ENCODE results near the gene EDEM3. TPM values are rescaled to one million over a fixed set of nuclear protein-coding genes. Genes with fewer than 3 reads are reported as not detected.

Gene EDEM3
- total and polyA plus RNA-seq, 9 of the 15 experiments (the other 6 are each of a cell fraction or from before 2014, with no cell fraction given), result 15.8 to 46.6 (median 28.0) TPM

DNA sequence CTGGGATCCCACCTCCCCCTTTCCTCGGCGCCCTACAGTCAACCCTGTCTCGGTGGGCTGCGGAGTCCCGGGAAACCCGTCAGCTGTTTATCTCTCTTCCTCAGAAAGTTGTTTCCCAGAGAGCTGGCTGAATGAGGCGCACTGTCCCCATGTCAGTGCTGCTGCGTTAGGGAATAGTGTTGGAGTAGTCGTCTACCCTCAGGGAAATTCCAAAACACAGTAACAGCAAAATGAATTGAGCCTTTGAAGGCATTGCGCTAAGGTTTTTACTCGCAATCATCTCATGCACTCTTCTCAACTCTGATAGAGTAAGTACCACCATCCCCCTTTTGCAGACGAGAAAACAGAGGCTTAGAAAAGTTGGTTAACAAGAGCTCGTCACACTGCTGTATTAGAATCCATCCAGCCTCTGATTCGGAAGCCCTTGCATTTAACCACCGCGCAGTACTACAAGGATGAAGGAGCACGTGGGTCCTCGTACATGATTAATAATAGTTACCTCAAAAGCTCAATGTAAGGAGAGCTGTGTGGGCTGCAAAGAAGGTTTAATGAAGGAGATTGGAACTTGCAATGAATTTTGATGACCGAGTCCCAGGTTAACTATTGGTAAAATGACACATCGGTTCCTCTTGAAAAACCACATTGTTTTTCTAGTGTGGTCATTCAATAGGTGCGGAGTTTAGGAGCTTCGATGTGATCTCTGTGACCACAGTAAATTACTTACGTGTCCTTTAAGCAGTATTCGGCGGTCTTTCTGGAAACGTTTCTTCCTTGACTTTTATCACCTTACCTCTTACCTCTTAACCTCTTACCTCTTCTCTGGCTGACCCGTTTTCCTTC, 788 bp upstream of the EDEM3 start (continued):
- TF ChIP-seq, protein P1, sequence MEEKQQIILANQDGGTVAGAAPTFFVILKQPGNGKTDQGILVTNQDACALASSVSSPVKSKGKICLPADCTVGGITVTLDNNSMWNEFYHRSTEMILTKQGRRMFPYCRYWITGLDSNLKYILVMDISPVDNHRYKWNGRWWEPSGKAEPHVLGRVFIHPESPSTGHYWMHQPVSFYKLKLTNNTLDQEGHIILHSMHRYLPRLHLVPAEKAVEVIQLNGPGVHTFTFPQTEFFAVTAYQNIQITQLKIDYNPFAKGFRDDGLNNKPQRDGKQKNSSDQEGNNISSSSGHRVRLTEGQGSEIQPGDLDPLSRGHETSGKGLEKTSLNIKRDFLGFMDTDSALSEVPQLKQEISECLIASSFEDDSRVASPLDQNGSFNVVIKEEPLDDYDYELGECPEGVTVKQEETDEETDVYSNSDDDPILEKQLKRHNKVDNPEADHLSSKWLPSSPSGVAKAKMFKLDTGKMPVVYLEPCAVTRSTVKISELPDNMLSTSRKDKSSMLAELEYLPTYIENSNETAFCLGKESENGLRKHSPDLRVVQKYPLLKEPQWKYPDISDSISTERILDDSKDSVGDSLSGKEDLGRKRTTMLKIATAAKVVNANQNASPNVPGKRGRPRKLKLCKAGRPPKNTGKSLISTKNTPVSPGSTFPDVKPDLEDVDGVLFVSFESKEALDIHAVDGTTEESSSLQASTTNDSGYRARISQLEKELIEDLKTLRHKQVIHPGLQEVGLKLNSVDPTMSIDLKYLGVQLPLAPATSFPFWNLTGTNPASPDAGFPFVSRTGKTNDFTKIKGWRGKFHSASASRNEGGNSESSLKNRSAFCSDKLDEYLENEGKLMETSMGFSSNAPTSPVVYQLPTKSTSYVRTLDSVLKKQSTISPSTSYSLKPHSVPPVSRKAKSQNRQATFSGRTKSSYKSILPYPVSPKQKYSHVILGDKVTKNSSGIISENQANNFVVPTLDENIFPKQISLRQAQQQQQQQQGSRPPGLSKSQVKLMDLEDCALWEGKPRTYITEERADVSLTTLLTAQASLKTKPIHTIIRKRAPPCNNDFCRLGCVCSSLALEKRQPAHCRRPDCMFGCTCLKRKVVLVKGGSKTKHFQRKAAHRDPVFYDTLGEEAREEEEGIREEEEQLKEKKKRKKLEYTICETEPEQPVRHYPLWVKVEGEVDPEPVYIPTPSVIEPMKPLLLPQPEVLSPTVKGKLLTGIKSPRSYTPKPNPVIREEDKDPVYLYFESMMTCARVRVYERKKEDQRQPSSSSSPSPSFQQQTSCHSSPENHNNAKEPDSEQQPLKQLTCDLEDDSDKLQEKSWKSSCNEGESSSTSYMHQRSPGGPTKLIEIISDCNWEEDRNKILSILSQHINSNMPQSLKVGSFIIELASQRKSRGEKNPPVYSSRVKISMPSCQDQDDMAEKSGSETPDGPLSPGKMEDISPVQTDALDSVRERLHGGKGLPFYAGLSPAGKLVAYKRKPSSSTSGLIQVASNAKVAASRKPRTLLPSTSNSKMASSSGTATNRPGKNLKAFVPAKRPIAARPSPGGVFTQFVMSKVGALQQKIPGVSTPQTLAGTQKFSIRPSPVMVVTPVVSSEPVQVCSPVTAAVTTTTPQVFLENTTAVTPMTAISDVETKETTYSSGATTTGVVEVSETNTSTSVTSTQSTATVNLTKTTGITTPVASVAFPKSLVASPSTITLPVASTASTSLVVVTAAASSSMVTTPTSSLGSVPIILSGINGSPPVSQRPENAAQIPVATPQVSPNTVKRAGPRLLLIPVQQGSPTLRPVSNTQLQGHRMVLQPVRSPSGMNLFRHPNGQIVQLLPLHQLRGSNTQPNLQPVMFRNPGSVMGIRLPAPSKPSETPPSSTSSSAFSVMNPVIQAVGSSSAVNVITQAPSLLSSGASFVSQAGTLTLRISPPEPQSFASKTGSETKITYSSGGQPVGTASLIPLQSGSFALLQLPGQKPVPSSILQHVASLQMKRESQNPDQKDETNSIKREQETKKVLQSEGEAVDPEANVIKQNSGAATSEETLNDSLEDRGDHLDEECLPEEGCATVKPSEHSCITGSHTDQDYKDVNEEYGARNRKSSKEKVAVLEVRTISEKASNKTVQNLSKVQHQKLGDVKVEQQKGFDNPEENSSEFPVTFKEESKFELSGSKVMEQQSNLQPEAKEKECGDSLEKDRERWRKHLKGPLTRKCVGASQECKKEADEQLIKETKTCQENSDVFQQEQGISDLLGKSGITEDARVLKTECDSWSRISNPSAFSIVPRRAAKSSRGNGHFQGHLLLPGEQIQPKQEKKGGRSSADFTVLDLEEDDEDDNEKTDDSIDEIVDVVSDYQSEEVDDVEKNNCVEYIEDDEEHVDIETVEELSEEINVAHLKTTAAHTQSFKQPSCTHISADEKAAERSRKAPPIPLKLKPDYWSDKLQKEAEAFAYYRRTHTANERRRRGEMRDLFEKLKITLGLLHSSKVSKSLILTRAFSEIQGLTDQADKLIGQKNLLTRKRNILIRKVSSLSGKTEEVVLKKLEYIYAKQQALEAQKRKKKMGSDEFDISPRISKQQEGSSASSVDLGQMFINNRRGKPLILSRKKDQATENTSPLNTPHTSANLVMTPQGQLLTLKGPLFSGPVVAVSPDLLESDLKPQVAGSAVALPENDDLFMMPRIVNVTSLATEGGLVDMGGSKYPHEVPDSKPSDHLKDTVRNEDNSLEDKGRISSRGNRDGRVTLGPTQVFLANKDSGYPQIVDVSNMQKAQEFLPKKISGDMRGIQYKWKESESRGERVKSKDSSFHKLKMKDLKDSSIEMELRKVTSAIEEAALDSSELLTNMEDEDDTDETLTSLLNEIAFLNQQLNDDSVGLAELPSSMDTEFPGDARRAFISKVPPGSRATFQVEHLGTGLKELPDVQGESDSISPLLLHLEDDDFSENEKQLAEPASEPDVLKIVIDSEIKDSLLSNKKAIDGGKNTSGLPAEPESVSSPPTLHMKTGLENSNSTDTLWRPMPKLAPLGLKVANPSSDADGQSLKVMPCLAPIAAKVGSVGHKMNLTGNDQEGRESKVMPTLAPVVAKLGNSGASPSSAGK (IDR thresholded peaks at IDR 0.05), result peak; percentile 83
- no peak for TF ChIP-seq ZNF561 (CRISPR knock-in tag; conservative IDR thresholded peaks at IDR 0.05)
- TF ChIP-seq HDAC1 (IDR thresholded peaks at IDR 0.05), result peak in 1 of 2 experiments; percentile 75; a peak in 2 of 4 replicates
- no peak for TF ChIP-seq SLC30A9 (CRISPR knock-in tag; IDR thresholded peaks at IDR 0.05)
- TF ChIP-seq ZC3H8 (IDR thresholded peaks at IDR 0.05), result no peak
- TF ChIP-seq MTF1 (CRISPR knock-in tag; IDR thresholded peaks at IDR 0.05; ENCODE audit: borderline replicate concordance), result no peak
- TF ChIP-seq, protein P2, sequence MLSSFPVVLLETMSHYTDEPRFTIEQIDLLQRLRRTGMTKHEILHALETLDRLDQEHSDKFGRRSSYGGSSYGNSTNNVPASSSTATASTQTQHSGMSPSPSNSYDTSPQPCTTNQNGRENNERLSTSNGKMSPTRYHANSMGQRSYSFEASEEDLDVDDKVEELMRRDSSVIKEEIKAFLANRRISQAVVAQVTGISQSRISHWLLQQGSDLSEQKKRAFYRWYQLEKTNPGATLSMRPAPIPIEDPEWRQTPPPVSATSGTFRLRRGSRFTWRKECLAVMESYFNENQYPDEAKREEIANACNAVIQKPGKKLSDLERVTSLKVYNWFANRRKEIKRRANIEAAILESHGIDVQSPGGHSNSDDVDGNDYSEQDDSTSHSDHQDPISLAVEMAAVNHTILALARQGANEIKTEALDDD (IDR thresholded peaks at IDR 0.05), result peak; percentile 70; the same call in 1 of the 2 replicates
- TF ChIP-seq EGR1 (conservative IDR thresholded peaks at IDR 0.05), result no peak
- TF ChIP-seq, protein P3, sequence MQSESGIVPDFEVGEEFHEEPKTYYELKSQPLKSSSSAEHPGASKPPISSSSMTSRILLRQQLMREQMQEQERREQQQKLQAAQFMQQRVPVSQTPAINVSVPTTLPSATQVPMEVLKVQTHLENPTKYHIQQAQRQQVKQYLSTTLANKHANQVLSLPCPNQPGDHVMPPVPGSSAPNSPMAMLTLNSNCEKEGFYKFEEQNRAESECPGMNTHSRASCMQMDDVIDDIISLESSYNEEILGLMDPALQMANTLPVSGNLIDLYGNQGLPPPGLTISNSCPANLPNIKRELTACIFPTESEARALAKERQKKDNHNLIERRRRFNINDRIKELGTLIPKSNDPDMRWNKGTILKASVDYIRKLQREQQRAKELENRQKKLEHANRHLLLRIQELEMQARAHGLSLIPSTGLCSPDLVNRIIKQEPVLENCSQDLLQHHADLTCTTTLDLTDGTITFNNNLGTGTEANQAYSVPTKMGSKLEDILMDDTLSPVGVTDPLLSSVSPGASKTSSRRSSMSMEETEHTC (IDR thresholded peaks at IDR 0.05), result no peak
- TF ChIP-seq ATF1 (CRISPR knock-in tag; IDR thresholded peaks at IDR 0.05), result no peak
- 0 out of 2 replicates have a peak, but pooled peaks have one; percentile 77 for TF ChIP-seq ATF1 (tag; IDR thresholded peaks at IDR 0.05)

Measured in K562 (cell line).